Measurements from ENCODE around the gene CEPT1. TPM values are rescaled to one million over a fixed set of nuclear protein-coding genes. Genes with fewer than 3 reads are reported as not detected.
A peak's percentile ranks its signal among the peaks of the same experiment; 100 is the strongest.

Gene CEPT1
- total and polyA plus RNA-seq, 2 donors from 2014 or later: 19.2 to 35.7 TPM

GRCh38 chr1:111110197-111110899, 29.7 kb upstream of the CEPT1 start:
- TF ChIP-seq CTCF (IDR thresholded peaks at IDR 0.05; ENCODE audit: borderline replicate concordance, extremely low read depth, insufficient read depth): no peak
- DNase-seq (peak in 2 of 5 donors; percentile 36 to 60), FAIRE-seq (no peak)
- no peak overlapping the region for H3K4me3 ChIP-seq (ENCODE audit: low read length in 3 of 3)
- intact Hi-C loops (cut with DNase I): no loop called here
- no peak overlapping the region for H3K27ac ChIP-seq (ENCODE audit: low read depth in 2 of 2, low read length in 2 of 2)
- no peaks in the 10 kb centered on the region for H3K27me3 ChIP-seq (ENCODE audit: control insufficient read depth, insufficient read depth, low read length)
- no peaks in the 10 kb centered on the region for H3K36me3 ChIP-seq (ENCODE audit: control insufficient read depth in 2 of 3, insufficient read depth in 3 of 3, low read length in 3 of 3)
- no peaks in the 10 kb centered on the region for H3K4me1 ChIP-seq (ENCODE audit: control insufficient read depth in 2 of 3, insufficient read depth in 2 of 3, low read depth in 1 of 3, low read length in 3 of 3)
- H3K9me3 ChIP-seq (ENCODE audit: control insufficient read depth in 2 of 3, insufficient read depth in 1 of 3, low read length in 3 of 3): peaks cover 0 to 18% (median 6%) of the 10 kb centered on the region in 3 donors
- no peak overlapping the region for H3K9ac ChIP-seq (ENCODE audit: low read length in 3 of 3)

GRCh38 chr1:111116496-111116895, 23.5 kb upstream of the CEPT1 start:
- Histone ChIP-seq H3K4me1 (ENCODE audit: control insufficient read depth in 2 of 3, insufficient read depth in 2 of 3, low read depth in 1 of 3, low read length in 3 of 3) (no peaks in the 10 kb centered on the region), H3K27ac (ENCODE audit: low read depth in 2 of 2, low read length in 2 of 2) (no peak overlapping the region), H3K9me3 (ENCODE audit: control insufficient read depth in 2 of 3, insufficient read depth in 1 of 3, low read length in 3 of 3) (no peaks in the 10 kb centered on the region), H3K27me3 (ENCODE audit: control insufficient read depth, insufficient read depth, low read length) (no peaks in the 10 kb centered on the region), H3K36me3 (ENCODE audit: control insufficient read depth in 2 of 3, insufficient read depth in 3 of 3, low read length in 3 of 3) (peaks cover 0 to 27% (median 12%) of the 10 kb centered on the region in 3 donors), H3K4me3 (ENCODE audit: low read length in 3 of 3) (no peak overlapping the region), H3K9ac (ENCODE audit: low read length in 3 of 3) (no peak overlapping the region)
- FAIRE-seq (no peak), DNase-seq (no peak)
- intact Hi-C loops (cut with DNase I): no loop called here
- TF ChIP-seq CTCF (IDR thresholded peaks at IDR 0.05; ENCODE audit: borderline replicate concordance, extremely low read depth, insufficient read depth): no peak

- no peaks in the 10 kb centered on the region for H3K4me1 ChIP-seq (ENCODE audit: control insufficient read depth in 2 of 3, insufficient read depth in 2 of 3, low read depth in 1 of 3, low read length in 3 of 3)
- H3K27me3 ChIP-seq (ENCODE audit: control insufficient read depth, insufficient read depth, low read length): no peaks in the 10 kb centered on the region
- no peak for FAIRE-seq
- H3K36me3 ChIP-seq (ENCODE audit: control insufficient read depth in 2 of 3, insufficient read depth in 3 of 3, low read length in 3 of 3): peaks cover 0 to 14% (median 13%) of the 10 kb centered on the region in 3 donors
- no peak overlapping the region for H3K4me3 ChIP-seq (ENCODE audit: low read length in 3 of 3)
- no peak overlapping the region for H3K27ac ChIP-seq (ENCODE audit: low read depth in 2 of 2, low read length in 2 of 2)
- intact Hi-C loops (cut with DNase I): no loop called here
- no peak for TF ChIP-seq CTCF (IDR thresholded peaks at IDR 0.05; ENCODE audit: borderline replicate concordance, extremely low read depth, insufficient read depth)
- DNase-seq: no peak
- no peaks in the 10 kb centered on the region for H3K9me3 ChIP-seq (ENCODE audit: control insufficient read depth in 2 of 3, insufficient read depth in 1 of 3, low read length in 3 of 3)
- no peak overlapping the region for H3K9ac ChIP-seq (ENCODE audit: low read length in 3 of 3)
Measured at GRCh38 chr1:111126354-111126753, 13.7 kb upstream of the CEPT1 start.
